GM12878 (cell line): ENCODE measurements around the gene DMPK. TPM values are rescaled to one million over a fixed set of nuclear protein-coding genes. Genes with fewer than 3 reads are reported as not detected.
A peak's percentile ranks its signal among the peaks of the same experiment; 100 is the strongest.

Source experiments
- CHD2 ChIP-seq: IDR thresholded peaks from 2 replicates; pipeline ENCODE4 v1.6.1; 2011; ENCODE audit warnings: low read depth, low read length, improper control_type of control experiment, borderline replicate concordance
- CHD4 ChIP-seq: fragments of 200-600 bp; sonication (generic); IDR thresholded peaks from 2 replicates; pipeline ENCODE4 v1.6.1; 2016; ENCODE audit warnings: mild to moderate bottlenecking
- E2F8 ChIP-seq: fragments of 450-650 bp; IDR thresholded peaks from 2 replicates; pipeline ENCODE4 v1.6.1; 2018; ENCODE audit warnings: mild to moderate bottlenecking, low read depth, moderate library complexity; ENCODE audit not compliant: partially characterized antibody
- E4F1 ChIP-seq: fragments of 450-650 bp; IDR thresholded peaks from 2 replicates; pipeline ENCODE4 v1.6.1; 2018; ENCODE audit warnings: borderline replicate concordance, mild to moderate bottlenecking; ENCODE audit not compliant: partially characterized antibody
- EGR1 ChIP-seq, 2 experiments: IDR thresholded peaks; 1 replicate in 1 of 2; 2 replicates in 1 of 2; pipeline ENCODE4 v1.6.1; 2011 to 2012; ENCODE audit warnings: low read depth in 2 of 2, low read length in 2 of 2, borderline replicate concordance in 1 of 2, mild to moderate bottlenecking in 1 of 2, moderate library complexity in 1 of 2
- IKZF2 ChIP-seq, 2 experiments: fragments of 450-650 bp; IDR thresholded peaks; 2 replicates each; pipeline ENCODE4 v1.6.1; 2017; ENCODE audit warnings: mild to moderate bottlenecking in 2 of 2, moderate library complexity in 2 of 2
- IRF3 ChIP-seq: fragments of 450-650 bp; IDR thresholded peaks from 2 replicates; pipeline ENCODE4 v1.6.1; 2014; ENCODE audit warnings: mild to moderate bottlenecking
- MTA3 ChIP-seq: IDR thresholded peaks from 2 replicates; pipeline ENCODE4 v1.6.1; 2012; ENCODE audit warnings: low read length, inconsistent platforms, borderline replicate concordance
- MXI1 ChIP-seq: fragments of 150-350 bp; IDR thresholded peaks from 2 replicates; pipeline ENCODE4 v1.6.1; 2011; ENCODE audit warnings: low read depth, mild to moderate bottlenecking, inconsistent platforms, low read length, improper control_type of control experiment
- MYC ChIP-seq: IDR thresholded peaks from 2 replicates; pipeline ENCODE4 v1.6.1; 2011; ENCODE audit warnings: mild to moderate bottlenecking, low read length, moderate library complexity, inconsistent platforms; ENCODE audit not compliant: insufficient read depth, insufficient replicate concordance, insufficient read length, severe bottlenecking
- NBN ChIP-seq: fragments of 450-650 bp; IDR thresholded peaks from 2 replicates; pipeline ENCODE4 v1.6.1; 2016
- NRF1 ChIP-seq: conservative IDR thresholded peaks from 2 replicates; pipeline ENCODE4 v1.6.1; 2011; ENCODE audit warnings: mild to moderate bottlenecking, low read depth, low read length, improper control_type of control experiment
- PAX5 ChIP-seq: IDR thresholded peaks from 2 replicates; pipeline ENCODE4 v1.6.1; 2011; ENCODE audit warnings: low read depth, low read length, borderline replicate concordance
- POLR2AphosphoS5 ChIP-seq: IDR thresholded peaks from 2 replicates; pipeline ENCODE4 v1.6.1; 2011; ENCODE audit warnings: mild to moderate bottlenecking, low read length, inconsistent platforms
- SREBF2 ChIP-seq: IDR thresholded peaks from 2 replicates; pipeline ENCODE4 v1.6.1; 2012; ENCODE audit warnings: mild to moderate bottlenecking, low read length
- TAF1 ChIP-seq: IDR thresholded peaks from 2 replicates; pipeline ENCODE4 v1.6.1; 2011; ENCODE audit warnings: mild to moderate bottlenecking, low read depth, low read length, borderline replicate concordance
- USF2 ChIP-seq: IDR thresholded peaks from 2 replicates; pipeline ENCODE4 v1.6.1; 2011; ENCODE audit warnings: low read depth, low read length, improper control_type of control experiment, borderline replicate concordance
- YY1 ChIP-seq: IDR thresholded peaks from 2 replicates; pipeline ENCODE4 v1.6.1; 2011; ENCODE audit warnings: low read depth, mild to moderate bottlenecking, low read length
- ZBTB4 ChIP-seq: fragments of 450-650 bp; formaldehyde crosslinking; IDR thresholded peaks from 2 replicates; pipeline ENCODE4 v1.4.0; 2022; ENCODE audit warnings: mild to moderate bottlenecking, moderate library complexity
- polyA plus RNA-seq, 11 experiments: library from polyadenylated mRNA; depleted of rRNA in 4 of 11; unstranded in 6 of 11; stranded (reverse) in 5 of 11; fragments of >200 nt; fragmentation: Nextera tagmentation in 4 of 11; fragmentation: Illumina TruSeq in 1 of 11; extraction: Ambion mirVana in 4 of 11; extraction: Trizol in 1 of 11; gene quantifications; 1 replicate in 1 of 11; 2 replicates in 10 of 11; pipeline versions ENCODE4 v1.2.1 to v1.2.3, GENCODE V29; 2011 to 2016; ENCODE audit warnings: inconsistent platforms in 2 of 11, missing spikeins in 2 of 11, low read depth in 1 of 11
- total RNA-seq, 4 experiments: library from RNA; depleted of rRNA in 3 of 4; stranded (reverse); fragments of >200 nt in 3 of 4; fragmentation: Illumina TruSeq in 1 of 4; extraction: Trizol in 1 of 4; gene quantifications; 2 replicates each; pipeline versions ENCODE4 v1.2.1 to v1.2.3, GENCODE V29; 2013 to 2021

DMPK gene
- total and polyA plus RNA-seq, 10 of the 15 experiments (the other 5 are each of a cell fraction or from before 2014, with no cell fraction given) = 0.60 to 33.6 (median 5.2) TPM

- no peak for TF ChIP-seq E4F1
- TF ChIP-seq E2F8 = no peak
- TF ChIP-seq IKZF2 (IDR thresholded peaks at IDR 0.05) = peak; percentile 74 to 83
- TF ChIP-seq CHD2 = no peak
- no peak for TF ChIP-seq IRF3
- TF ChIP-seq NRF1 = no peak
- TF ChIP-seq SREBF2 = no peak
- TF ChIP-seq USF2 = no peak
- no peak for TF ChIP-seq MYC
- peak; percentile 71 for TF ChIP-seq POLR2AphosphoS5
- TF ChIP-seq ZBTB4 (CRISPR knock-in tag) = no peak
- 0 out of 2 replicates have a peak, but pooled peaks have one; percentile 28 for TF ChIP-seq YY1
- no peak for TF ChIP-seq NBN
- TF ChIP-seq TAF1 = no peak
- no peak; the same call in 1 of the 2 replicates for TF ChIP-seq MXI1
- peak in 1 of 2 experiments; percentile 90; a peak in 2 of 3 replicates for TF ChIP-seq EGR1 (IDR thresholded peaks at IDR 0.05; ENCODE audit: borderline replicate concordance in 1 of 2, low read depth in 2 of 2, low read length in 2 of 2)
- no peak for TF ChIP-seq PAX5
- peak; percentile 74; the same call in 1 of the 2 replicates for TF ChIP-seq MTA3
- TF ChIP-seq CHD4 = no peak
Observed at GRCh38 chr19:45729800-45730290, 52.4 kb downstream of the DMPK start (continued).
